Measurements from ENCODE around the gene STAT2.
A peak's percentile ranks its signal among the peaks of the same experiment; 100 is the strongest.
"Not testable (repeated sequence)": the region's sequence is repeated elsewhere in the genome, so short reads cannot be mapped to it uniquely, and the experiment has no call there.

STAT2 gene

GRCh38 chr12:56359851-56360767 is at the start of gene STAT2:
TSS of gene STAT2 (minus strand) at chr12:56360107. CDS start at chr12:56356571, 3,536 bp downstream.
- DNase-seq: peak; percentile 99

- no peak for DNase-seq
Observed at GRCh38 chr12:56408799-56409417, 49.0 kb upstream of the STAT2 start.

GRCh38 chr12:56404227-56404626 is 44.3 kb upstream of the STAT2 start:
- DNase-seq: not testable (repeated sequence)

- not testable (repeated sequence) for DNase-seq
Observed at GRCh38 chr12:56401612-56402011, 41.7 kb upstream of the STAT2 start.

- DNase-seq: not testable (repeated sequence)
Observed at GRCh38 chr12:56401125-56401524, 41.2 kb upstream of the STAT2 start.

GRCh38 chr12:56399466-56399865 is 39.6 kb upstream of the STAT2 start:
- not testable (repeated sequence) for DNase-seq

- DNase-seq: no peak
Observed at GRCh38 chr12:56398324-56398723, 38.4 kb upstream of the STAT2 start.

GRCh38 chr12:56392331-56392730 is 32.4 kb upstream of the STAT2 start:
- no peak for DNase-seq

GRCh38 chr12:56391721-56392120 is 31.8 kb upstream of the STAT2 start:
- DNase-seq: no peak

GRCh38 chr12:56389412-56389811 is 29.5 kb upstream of the STAT2 start:
- DNase-seq: no peak

- no peak for DNase-seq
Observed at GRCh38 chr12:56387152-56387736, 27.3 kb upstream of the STAT2 start.

GRCh38 chr12:56385873-56386272 is 26.0 kb upstream of the STAT2 start:
- DNase-seq: no peak

GRCh38 chr12:56382611-56383010 is 22.7 kb upstream of the STAT2 start:
- no peak for DNase-seq

GRCh38 chr12:56377989-56378316 is 18.0 kb upstream of the STAT2 start:
- DNase-seq: no peak

- no peak for DNase-seq
Observed at GRCh38 chr12:56377310-56377988, 17.5 kb upstream of the STAT2 start.

- DNase-seq: no peak
Observed at GRCh38 chr12:56375598-56376434, 15.9 kb upstream of the STAT2 start.

- no peak for DNase-seq
Observed at GRCh38 chr12:56374726-56375597, 15.1 kb upstream of the STAT2 start.

- DNase-seq: no peak
Observed at GRCh38 chr12:56373515-56373914, 13.6 kb upstream of the STAT2 start.

- DNase-seq: no peak
Observed at GRCh38 chr12:56366948-56367347, 7.0 kb upstream of the STAT2 start.

GRCh38 chr12:56362130-56363059 is 2.5 kb upstream of the STAT2 start, which contains the start of gene APOF:
TSS of gene APOF (minus strand) at chr12:56362857. CDS start at chr12:56362745, 112 bp downstream.
- no peak for DNase-seq

Data from NCI-H345 (cell line).